H9 (cell line): ENCODE measurements around the gene LRTM2. TPM values are rescaled to one million over a fixed set of nuclear protein-coding genes. Genes with fewer than 3 reads are reported as not detected.

Experiments
- DNase-seq: peaks from one replicate; pipeline ENCODE4 v3.0.0-alpha.2; 2017
- H2AFZ ChIP-seq: one replicate; pipeline ENCODE4 v1.6.1; 2013; ENCODE audit warnings: mild to moderate bottlenecking, low read length, control low read depth, moderate library complexity
- H2AK5ac ChIP-seq: 2 replicates; pipeline ENCODE4 v1.6.1; 2013; ENCODE audit warnings: low read length, control low read depth, mixed read lengths; ENCODE audit not compliant: insufficient read length
- H2BK120ac ChIP-seq: one replicate; pipeline ENCODE4 v1.6.1; 2013; ENCODE audit warnings: low read depth, mild to moderate bottlenecking, low read length, control low read depth, inconsistent platforms; ENCODE audit not compliant: poor library complexity, severe bottlenecking
- H2BK12ac ChIP-seq: 2 replicates; pipeline ENCODE4 v1.6.1; 2013; ENCODE audit warnings: low read length, control low read depth, mixed read lengths, low read depth; ENCODE audit not compliant: insufficient read length
- H2BK15ac ChIP-seq: 2 replicates; pipeline ENCODE4 v1.6.1; 2013; ENCODE audit warnings: low read depth, low read length, control low read depth
- H2BK20ac ChIP-seq: one replicate; pipeline ENCODE4 v1.6.1; 2013; ENCODE audit warnings: low read depth, mild to moderate bottlenecking, low read length, control low read depth, inconsistent platforms; ENCODE audit not compliant: poor library complexity, severe bottlenecking
- H2BK5ac ChIP-seq: 2 replicates; pipeline ENCODE4 v1.6.1; 2013; ENCODE audit warnings: low read length, control low read depth, mixed read lengths; ENCODE audit not compliant: insufficient read length
- H3K14ac ChIP-seq: 2 replicates; pipeline ENCODE4 v1.6.1; 2013; ENCODE audit warnings: low read length, control low read depth; ENCODE audit not compliant: insufficient read depth
- H3K18ac ChIP-seq: 2 replicates; pipeline ENCODE4 v1.6.1; 2013; ENCODE audit warnings: low read depth, mild to moderate bottlenecking, mixed read lengths, low read length, control low read depth; ENCODE audit not compliant: insufficient read length
- H3K23ac ChIP-seq: 2 replicates; pipeline ENCODE4 v1.6.1; 2013; ENCODE audit warnings: low read length, control low read depth, mixed read lengths, low read depth; ENCODE audit not compliant: insufficient read length
- H3K23me2 ChIP-seq: 2 replicates; pipeline ENCODE4 v1.6.1; 2013; ENCODE audit warnings: low read depth, mild to moderate bottlenecking, mixed read lengths, low read length, control low read depth; ENCODE audit not compliant: insufficient read length, poor library complexity, severe bottlenecking
- H3K27ac ChIP-seq: 2 replicates; pipeline ENCODE4 v1.5.1; 2013; ENCODE audit warnings: low read length, control low read depth, mixed read lengths, low read depth; ENCODE audit not compliant: insufficient read length
- H3K27me3 ChIP-seq: 2 replicates; pipeline ENCODE4 v1.6.1; 2013; ENCODE audit warnings: low read length, control low read depth, inconsistent platforms; ENCODE audit not compliant: insufficient read depth
- H3K4ac ChIP-seq: 2 replicates; pipeline ENCODE4 v1.6.1; 2013; ENCODE audit warnings: low read depth, mild to moderate bottlenecking, control low read depth, inconsistent platforms, low read length, moderate library complexity
- H3K4me1 ChIP-seq: 2 replicates; pipeline ENCODE4 v1.6.1; 2013; ENCODE audit warnings: low read length, control low read depth, inconsistent platforms; ENCODE audit not compliant: insufficient read depth
- H3K4me2 ChIP-seq: 2 replicates; pipeline ENCODE4 v1.6.1; 2013; ENCODE audit warnings: low read length, control low read depth, mixed read lengths; ENCODE audit not compliant: insufficient read length, insufficient read depth
- H3K56ac ChIP-seq: 2 replicates; pipeline ENCODE4 v1.6.1; 2013; ENCODE audit warnings: low read depth, mild to moderate bottlenecking, mixed read lengths, low read length, control low read depth; ENCODE audit not compliant: insufficient read length
- H3K79me1 ChIP-seq: 2 replicates; pipeline ENCODE4 v1.6.1; 2013; ENCODE audit warnings: low read depth, mild to moderate bottlenecking, moderate library complexity, low read length, control low read depth, inconsistent platforms; ENCODE audit not compliant: insufficient read depth, poor library complexity, severe bottlenecking
- H3K79me2 ChIP-seq: 2 replicates; pipeline ENCODE4 v1.6.1; 2013; ENCODE audit warnings: low read length, control low read depth, inconsistent platforms; ENCODE audit not compliant: insufficient read depth
- H3K9ac ChIP-seq: 2 replicates; pipeline ENCODE4 v1.6.1; 2013; ENCODE audit warnings: low read length, control low read depth, mixed read lengths; ENCODE audit not compliant: insufficient read length; ENCODE audit errors: extremely low read depth
- H3K9me3 ChIP-seq: one replicate; pipeline ENCODE4 v1.6.1; 2013; ENCODE audit warnings: low read depth, low read length, inconsistent platforms; ENCODE audit not compliant: control insufficient read depth
- H3T11ph ChIP-seq: one replicate; pipeline ENCODE4 v1.6.1; 2013; ENCODE audit warnings: mild to moderate bottlenecking, low read length, control low read depth, inconsistent platforms
- H4K20me1 ChIP-seq: one replicate; pipeline ENCODE4 v1.6.1; 2013; ENCODE audit not compliant: control insufficient read depth, insufficient read length, insufficient read depth
- H4K5ac ChIP-seq: 2 replicates; pipeline ENCODE4 v1.6.1; 2013; ENCODE audit warnings: low read depth, mild to moderate bottlenecking, mixed read lengths, low read length, control low read depth; ENCODE audit not compliant: insufficient read length
- H4K8ac ChIP-seq: replicated peaks from 2 replicates; pipeline ENCODE4 v1.6.1; 2013; ENCODE audit warnings: low read length, control low read depth, mixed read lengths, low read depth; ENCODE audit not compliant: insufficient read length
- H4K91ac ChIP-seq: 2 replicates; pipeline ENCODE4 v1.6.1; 2013; ENCODE audit warnings: low read depth, mild to moderate bottlenecking, moderate library complexity, mixed read lengths, low read length, control low read depth; ENCODE audit not compliant: insufficient read length
- H3K27ac Mint-ChIP-seq, 3 experiments: 2 replicates in 2 of 3; 3 replicates in 1 of 3; pipeline ENCODE4 v1.8.0; 2020 to 2021; ENCODE audit warnings: mixed read lengths in 3 of 3, mild to moderate bottlenecking in 1 of 3, moderate library complexity in 1 of 3
- H3K27me3 Mint-ChIP-seq: 2 replicates; pipeline ENCODE4 v1.8.0; 2021; ENCODE audit warnings: low read depth, mild to moderate bottlenecking, moderate library complexity, mixed read lengths
- H3K36me3 Mint-ChIP-seq, 3 experiments: 2 replicates in 2 of 3; 3 replicates in 1 of 3; pipeline ENCODE4 v1.8.0; 2020 to 2021; ENCODE audit warnings: low read depth in 3 of 3, mixed read lengths in 3 of 3; ENCODE audit not compliant: insufficient read depth in 1 of 3
- H3K4me1 Mint-ChIP-seq, 2 experiments: 2 replicates each; pipeline ENCODE4 v1.8.0; 2020; ENCODE audit warnings: mixed read lengths in 2 of 2
- H3K4me3 Mint-ChIP-seq, 2 experiments: 2 replicates in 1 of 2; 3 replicates in 1 of 2; pipeline ENCODE4 v1.8.0; 2020 to 2021; ENCODE audit warnings: mild to moderate bottlenecking in 2 of 2, mixed read lengths in 2 of 2, moderate library complexity in 1 of 2
- H3K9me3 Mint-ChIP-seq, 2 experiments: 2 replicates in 1 of 2; 3 replicates in 1 of 2; pipeline ENCODE4 v1.8.0; 2020; ENCODE audit warnings: mild to moderate bottlenecking in 2 of 2, mixed read lengths in 2 of 2, moderate library complexity in 1 of 2
- CTCF ChIP-seq: fragments of 200-600 bp; sonication (generic); conservative IDR thresholded peaks from 3 replicates; pipeline ENCODE4 v1.8.0; 2021; ENCODE audit warnings: antibody characterized with exemption, mild to moderate bottlenecking
- WGBS: extraction: QIAGEN DNeasy Blood & Tissue Kit; methylation state at CpG from one replicate; pipeline ENCODE4 v1.1.7; 2013; ENCODE audit warnings: missing lambda C conversion rate, low lambda C conversion rate, mixed read lengths; ENCODE audit not compliant: insufficient read length; ENCODE audit errors: extremely low coverage; 5-methylcytosine and 5-hydroxymethylcytosine counted together
- total RNA-seq: library from RNA; stranded (reverse); gene quantifications from 2 replicates; pipeline ENCODE4 v1.2.1, GENCODE V29; 2021

Gene LRTM2
- total RNA-seq, 1 experiment from 2014 or later, result not detected

- H2AFZ ChIP-seq, result no peak overlapping the region
- no peak overlapping the region for H2BK120ac ChIP-seq
- no peaks in the 10 kb centered on the region for H3K23me2 ChIP-seq
- Mint-ChIP-seq H3K27me3 (no peaks in the 10 kb centered on the region), H3K4me1 (peaks cover 17% of the 10 kb centered on the region in 2 experiments), H3K36me3 (peaks cover 6 to 28% (median 8%) of the 10 kb centered on the region in 3 experiments; a peak in 6 of 7 replicates), H3K27ac (no peak overlapping the region), H3K9me3 (no peaks in the 10 kb centered on the region), H3K4me3 (no peak overlapping the region)
- H4K20me1 ChIP-seq, result no peaks in the 10 kb centered on the region
- H3K18ac ChIP-seq, result no peak overlapping the region
- H3K9ac ChIP-seq, result no peak overlapping the region
- H3T11ph ChIP-seq, result no peak overlapping the region
- no peak overlapping the region for H3K23ac ChIP-seq
- H2BK5ac ChIP-seq, result no peak overlapping the region
- no peak overlapping the region for H2BK15ac ChIP-seq
- H4K5ac ChIP-seq, result no peak overlapping the region
- no peak overlapping the region for H2BK12ac ChIP-seq
- peaks cover 3% of the 10 kb centered on the region for H3K79me1 ChIP-seq
- no peaks in the 10 kb centered on the region for H3K27me3 ChIP-seq
- no peak overlapping the region for H4K91ac ChIP-seq
- no peaks in the 10 kb centered on the region; the same call in 1 of the 2 replicates for H3K4me1 ChIP-seq
- no peak overlapping the region for H3K14ac ChIP-seq
- H3K9me3 ChIP-seq, result no peaks in the 10 kb centered on the region
- H3K4ac ChIP-seq, result no peak overlapping the region
- no peak overlapping the region for H4K8ac ChIP-seq
- H3K79me2 ChIP-seq, result 0 out of 2 replicates have a peak, but pooled peaks cover 3% of the 10 kb centered on the region
- WGBS, result no CpG with 5 or more reads among the region's 1 CpG
- H2AK5ac ChIP-seq, result no peak overlapping the region
- DNase-seq, result no peak
- TF ChIP-seq CTCF, result no peak
- no peak overlapping the region for H3K27ac ChIP-seq
- H2BK20ac ChIP-seq, result no peak overlapping the region
- H3K4me2 ChIP-seq, result no peak overlapping the region
- H3K56ac ChIP-seq, result no peak overlapping the region
These were observed 40.6 kb upstream of the LRTM2 start for GRCh38 chr12:1779783-1780182.
